ENCODE measurements around the gene SLC2A11. TPM values are rescaled to one million over a fixed set of nuclear protein-coding genes. Genes with fewer than 3 reads are reported as not detected.

SLC2A11 gene
- total and polyA plus RNA-seq, 4 donors: 3.4 to 9.0 (median 4.3) TPM

DNA sequence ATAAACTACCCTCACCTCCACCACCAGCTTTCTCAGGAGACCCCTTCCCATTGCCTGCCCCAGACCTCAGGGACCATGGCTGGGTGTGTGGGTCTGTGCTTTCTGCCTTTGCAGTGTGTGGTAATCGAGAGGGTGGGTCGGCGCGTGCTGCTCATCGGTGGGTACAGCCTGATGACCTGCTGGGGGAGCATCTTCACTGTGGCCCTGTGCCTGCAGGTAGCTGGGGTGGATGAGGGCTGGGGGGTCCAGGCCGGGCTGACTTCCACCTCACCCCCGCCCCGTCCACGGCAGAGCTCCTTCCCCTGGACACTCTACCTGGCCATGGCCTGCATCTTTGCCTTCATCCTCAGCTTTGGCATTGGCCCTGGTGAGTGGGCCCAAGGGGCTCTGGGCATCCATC, 26.0 kb downstream of the SLC2A11 start:
- Histone ChIP-seq H3K9me3 (ENCODE audit: control insufficient read depth in 4 of 4, low read length in 3 of 4) (no peaks in the 10 kb centered on the region), H3K27me3 (ENCODE audit: control insufficient read depth in 4 of 4, insufficient read depth in 4 of 4, low read length in 3 of 4) (no peaks in the 10 kb centered on the region), H3K4me3 (ENCODE audit: low read depth in 1 of 3, low read length in 3 of 3) (no peak overlapping the region), H3K9ac (ENCODE audit: low read depth in 1 of 2, low read length in 2 of 2) (no peak overlapping the region), H3K27ac (ENCODE audit: low read depth in 1 of 2, low read length in 2 of 2) (no peak overlapping the region), H3K36me3 (ENCODE audit: control insufficient read depth in 4 of 4, insufficient read depth in 3 of 4, low read depth in 1 of 4, low read length in 3 of 4) (peaks cover 0 to 3% (median 0%) of the 10 kb centered on the region in 4 donors), H3K4me1 (ENCODE audit: control insufficient read depth in 4 of 4, insufficient read depth in 4 of 4, low read length in 3 of 4) (no peaks in the 10 kb centered on the region)
- DNase-seq (ENCODE audit: low spot score): no peak
- TF ChIP-seq, protein P1, sequence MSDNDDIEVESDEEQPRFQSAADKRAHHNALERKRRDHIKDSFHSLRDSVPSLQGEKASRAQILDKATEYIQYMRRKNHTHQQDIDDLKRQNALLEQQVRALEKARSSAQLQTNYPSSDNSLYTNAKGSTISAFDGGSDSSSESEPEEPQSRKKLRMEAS (IDR thresholded peaks at IDR 0.05): no peak
- TF ChIP-seq RXRA (IDR thresholded peaks at IDR 0.05): no peak
- TF ChIP-seq SP1 (IDR thresholded peaks at IDR 0.05): no peak
- TF ChIP-seq GABPA (IDR thresholded peaks at IDR 0.05 in 1 of 2, conservative IDR thresholded peaks at IDR 0.05 in 1 of 2): no peak
- TF ChIP-seq, protein P2, sequence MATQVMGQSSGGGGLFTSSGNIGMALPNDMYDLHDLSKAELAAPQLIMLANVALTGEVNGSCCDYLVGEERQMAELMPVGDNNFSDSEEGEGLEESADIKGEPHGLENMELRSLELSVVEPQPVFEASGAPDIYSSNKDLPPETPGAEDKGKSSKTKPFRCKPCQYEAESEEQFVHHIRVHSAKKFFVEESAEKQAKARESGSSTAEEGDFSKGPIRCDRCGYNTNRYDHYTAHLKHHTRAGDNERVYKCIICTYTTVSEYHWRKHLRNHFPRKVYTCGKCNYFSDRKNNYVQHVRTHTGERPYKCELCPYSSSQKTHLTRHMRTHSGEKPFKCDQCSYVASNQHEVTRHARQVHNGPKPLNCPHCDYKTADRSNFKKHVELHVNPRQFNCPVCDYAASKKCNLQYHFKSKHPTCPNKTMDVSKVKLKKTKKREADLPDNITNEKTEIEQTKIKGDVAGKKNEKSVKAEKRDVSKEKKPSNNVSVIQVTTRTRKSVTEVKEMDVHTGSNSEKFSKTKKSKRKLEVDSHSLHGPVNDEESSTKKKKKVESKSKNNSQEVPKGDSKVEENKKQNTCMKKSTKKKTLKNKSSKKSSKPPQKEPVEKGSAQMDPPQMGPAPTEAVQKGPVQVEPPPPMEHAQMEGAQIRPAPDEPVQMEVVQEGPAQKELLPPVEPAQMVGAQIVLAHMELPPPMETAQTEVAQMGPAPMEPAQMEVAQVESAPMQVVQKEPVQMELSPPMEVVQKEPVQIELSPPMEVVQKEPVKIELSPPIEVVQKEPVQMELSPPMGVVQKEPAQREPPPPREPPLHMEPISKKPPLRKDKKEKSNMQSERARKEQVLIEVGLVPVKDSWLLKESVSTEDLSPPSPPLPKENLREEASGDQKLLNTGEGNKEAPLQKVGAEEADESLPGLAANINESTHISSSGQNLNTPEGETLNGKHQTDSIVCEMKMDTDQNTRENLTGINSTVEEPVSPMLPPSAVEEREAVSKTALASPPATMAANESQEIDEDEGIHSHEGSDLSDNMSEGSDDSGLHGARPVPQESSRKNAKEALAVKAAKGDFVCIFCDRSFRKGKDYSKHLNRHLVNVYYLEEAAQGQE (IDR thresholded peaks at IDR 0.05): no peak
- TF ChIP-seq FOXA2 (IDR thresholded peaks at IDR 0.05): no peak
- TF ChIP-seq EGR1 (IDR thresholded peaks at IDR 0.05; ENCODE audit: low read depth in 2 of 2): no peak
- no peak for TF ChIP-seq TAF1 (conservative IDR thresholded peaks at IDR 0.05)
- TF ChIP-seq, protein P3, sequence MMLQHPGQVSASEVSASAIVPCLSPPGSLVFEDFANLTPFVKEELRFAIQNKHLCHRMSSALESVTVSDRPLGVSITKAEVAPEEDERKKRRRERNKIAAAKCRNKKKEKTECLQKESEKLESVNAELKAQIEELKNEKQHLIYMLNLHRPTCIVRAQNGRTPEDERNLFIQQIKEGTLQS (IDR thresholded peaks at IDR 0.05): no peak
- TF ChIP-seq, protein P4, sequence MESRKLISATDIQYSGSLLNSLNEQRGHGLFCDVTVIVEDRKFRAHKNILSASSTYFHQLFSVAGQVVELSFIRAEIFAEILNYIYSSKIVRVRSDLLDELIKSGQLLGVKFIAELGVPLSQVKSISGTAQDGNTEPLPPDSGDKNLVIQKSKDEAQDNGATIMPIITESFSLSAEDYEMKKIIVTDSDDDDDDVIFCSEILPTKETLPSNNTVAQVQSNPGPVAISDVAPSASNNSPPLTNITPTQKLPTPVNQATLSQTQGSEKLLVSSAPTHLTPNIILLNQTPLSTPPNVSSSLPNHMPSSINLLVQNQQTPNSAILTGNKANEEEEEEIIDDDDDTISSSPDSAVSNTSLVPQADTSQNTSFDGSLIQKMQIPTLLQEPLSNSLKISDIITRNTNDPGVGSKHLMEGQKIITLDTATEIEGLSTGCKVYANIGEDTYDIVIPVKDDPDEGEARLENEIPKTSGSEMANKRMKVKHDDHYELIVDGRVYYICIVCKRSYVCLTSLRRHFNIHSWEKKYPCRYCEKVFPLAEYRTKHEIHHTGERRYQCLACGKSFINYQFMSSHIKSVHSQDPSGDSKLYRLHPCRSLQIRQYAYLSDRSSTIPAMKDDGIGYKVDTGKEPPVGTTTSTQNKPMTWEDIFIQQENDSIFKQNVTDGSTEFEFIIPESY (IDR thresholded peaks at IDR 0.05): no peak
- 98% methylated on average over 9 of the region's 9 CpGs for WGBS

DNA sequence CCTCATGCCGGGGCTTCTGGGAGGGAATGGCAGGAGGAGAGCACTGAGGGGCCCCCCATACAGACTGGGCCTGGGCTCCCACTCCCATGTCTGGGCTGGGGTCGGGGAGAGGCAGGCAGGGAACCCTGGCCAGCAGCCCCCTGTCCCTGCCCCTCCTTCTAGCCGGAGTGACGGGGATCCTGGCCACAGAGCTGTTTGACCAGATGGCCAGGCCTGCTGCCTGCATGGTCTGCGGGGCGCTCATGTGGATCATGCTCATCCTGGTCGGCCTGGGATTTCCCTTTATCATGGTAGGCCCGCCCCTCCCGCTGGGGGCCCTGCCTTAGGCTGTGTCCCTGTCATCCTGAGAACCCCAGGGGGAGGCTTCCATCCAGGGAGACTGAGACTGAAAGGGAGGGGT, 26.5 kb downstream of the SLC2A11 start:
- Histone ChIP-seq H3K27ac (ENCODE audit: low read depth in 1 of 2, low read length in 2 of 2) (no peak overlapping the region), H3K9me3 (ENCODE audit: control insufficient read depth in 4 of 4, low read length in 3 of 4) (no peaks in the 10 kb centered on the region), H3K4me3 (ENCODE audit: low read depth in 1 of 3, low read length in 3 of 3) (no peak overlapping the region), H3K27me3 (ENCODE audit: control insufficient read depth in 4 of 4, insufficient read depth in 4 of 4, low read length in 3 of 4) (no peaks in the 10 kb centered on the region), H3K4me1 (ENCODE audit: control insufficient read depth in 4 of 4, insufficient read depth in 4 of 4, low read length in 3 of 4) (no peaks in the 10 kb centered on the region), H3K36me3 (ENCODE audit: control insufficient read depth in 4 of 4, insufficient read depth in 3 of 4, low read depth in 1 of 4, low read length in 3 of 4) (peaks cover 0 to 4% (median 0%) of the 10 kb centered on the region in 4 donors), H3K9ac (ENCODE audit: low read depth in 1 of 2, low read length in 2 of 2) (no peak overlapping the region)
- no peak for DNase-seq (ENCODE audit: low spot score)
- TF ChIP-seq, protein P1 (IDR thresholded peaks at IDR 0.05): no peak
- TF ChIP-seq, protein P5, sequence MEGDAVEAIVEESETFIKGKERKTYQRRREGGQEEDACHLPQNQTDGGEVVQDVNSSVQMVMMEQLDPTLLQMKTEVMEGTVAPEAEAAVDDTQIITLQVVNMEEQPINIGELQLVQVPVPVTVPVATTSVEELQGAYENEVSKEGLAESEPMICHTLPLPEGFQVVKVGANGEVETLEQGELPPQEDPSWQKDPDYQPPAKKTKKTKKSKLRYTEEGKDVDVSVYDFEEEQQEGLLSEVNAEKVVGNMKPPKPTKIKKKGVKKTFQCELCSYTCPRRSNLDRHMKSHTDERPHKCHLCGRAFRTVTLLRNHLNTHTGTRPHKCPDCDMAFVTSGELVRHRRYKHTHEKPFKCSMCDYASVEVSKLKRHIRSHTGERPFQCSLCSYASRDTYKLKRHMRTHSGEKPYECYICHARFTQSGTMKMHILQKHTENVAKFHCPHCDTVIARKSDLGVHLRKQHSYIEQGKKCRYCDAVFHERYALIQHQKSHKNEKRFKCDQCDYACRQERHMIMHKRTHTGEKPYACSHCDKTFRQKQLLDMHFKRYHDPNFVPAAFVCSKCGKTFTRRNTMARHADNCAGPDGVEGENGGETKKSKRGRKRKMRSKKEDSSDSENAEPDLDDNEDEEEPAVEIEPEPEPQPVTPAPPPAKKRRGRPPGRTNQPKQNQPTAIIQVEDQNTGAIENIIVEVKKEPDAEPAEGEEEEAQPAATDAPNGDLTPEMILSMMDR (IDR thresholded peaks at IDR 0.05; ENCODE audit: low read depth, low read length, missing input control): no peak
- TF ChIP-seq RAD21 (IDR thresholded peaks at IDR 0.05): no peak
- no peak for TF ChIP-seq NR2F2 (IDR thresholded peaks at IDR 0.05)
- TF ChIP-seq FOXA1 (IDR thresholded peaks at IDR 0.05): no peak
- TF ChIP-seq RXRA (IDR thresholded peaks at IDR 0.05): no peak
- TF ChIP-seq EGR1 (IDR thresholded peaks at IDR 0.05; ENCODE audit: low read depth in 2 of 2): no peak
- no peak for TF ChIP-seq FOXA2 (IDR thresholded peaks at IDR 0.05)
- TF ChIP-seq TAF1 (conservative IDR thresholded peaks at IDR 0.05): no peak
- no peak for TF ChIP-seq SP1 (IDR thresholded peaks at IDR 0.05)
- TF ChIP-seq, protein P3 (IDR thresholded peaks at IDR 0.05): no peak
- TF ChIP-seq, protein P2 (IDR thresholded peaks at IDR 0.05): no peak
- TF ChIP-seq HNF4A (conservative IDR thresholded peaks at IDR 0.05): no peak
- no peak for TF ChIP-seq GABPA (IDR thresholded peaks at IDR 0.05 in 1 of 2, conservative IDR thresholded peaks at IDR 0.05 in 1 of 2)
- no peak for TF ChIP-seq HNF4G (IDR thresholded peaks at IDR 0.05)
- TF ChIP-seq JUND (IDR thresholded peaks at IDR 0.05): no peak
- 97% methylated on average over 9 of the region's 9 CpGs for WGBS

All from liver (tissue), 9 donors.